ENCODE results near the gene MCF2L.

DNA sequence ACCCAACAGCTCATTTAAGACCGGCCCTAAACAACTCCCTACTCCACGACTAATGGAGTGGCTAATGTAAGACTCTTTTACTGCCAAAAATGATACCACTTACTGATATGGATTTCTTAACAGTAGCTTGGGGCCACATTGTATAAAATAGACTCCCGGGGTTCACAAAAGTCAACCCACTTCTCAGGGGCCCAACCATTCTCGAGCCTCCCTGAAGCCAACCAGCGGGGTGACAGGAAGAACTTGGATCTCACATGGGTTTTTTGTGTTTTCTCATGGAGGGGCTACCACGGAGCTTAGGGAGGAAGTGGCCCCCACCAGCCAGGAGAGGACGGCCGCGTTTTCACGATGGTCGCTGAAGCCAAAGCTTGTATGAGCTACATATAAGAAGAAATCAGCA, 8.1 kb downstream of the MCF2L start:
- TF ChIP-seq YY1 (IDR thresholded peaks at IDR 0.05; ENCODE audit: borderline replicate concordance in 1 of 3, control insufficient read depth in 1 of 3, extremely low read depth in 1 of 3, insufficient read depth in 3 of 3, insufficient read length in 1 of 3, insufficient replicate concordance in 2 of 3, low read depth in 1 of 3, low read length in 2 of 3) (no peak), SP1 (CRISPR knock-in tag; IDR thresholded peaks at IDR 0.05) (no peak), EZH2 (IDR thresholded peaks at IDR 0.05; ENCODE audit: borderline replicate concordance, low read depth, low read length) (no peak), TCFL5 (CRISPR knock-in tag; conservative IDR thresholded peaks at IDR 0.05) (no peak), HDAC6 (IDR thresholded peaks at IDR 0.05; ENCODE audit: low read depth, low read length) (no peak)

Measured in K562 (cell line).